DOHH2 (cell line): Measurements from ENCODE around the gene SDF2L1.
A peak's percentile ranks its signal among the peaks of the same experiment; 100 is the strongest.
"Not testable (repeated sequence)": the region's sequence is repeated elsewhere in the genome, so short reads cannot be mapped to it uniquely, and the experiment has no call there.

ENCODE experiments used
- H3F3A ChIP-seq: fragments of 200-600 bp; sonication (generic), shearing (Covaris generic); 2 replicates; pipeline ENCODE4 v1.6.0; 2016; ENCODE audit warnings: antibody characterized with exemption, mild to moderate bottlenecking; ENCODE audit not compliant: control insufficient read depth, insufficient read depth
- H3K27ac ChIP-seq: fragments of 200-600 bp; sonication (generic); 2 replicates; pipeline ENCODE4 v1.5.1; 2014; ENCODE audit warnings: low read depth, mild to moderate bottlenecking, low read length, moderate library complexity
- H3K27me3 ChIP-seq: fragments of 200-600 bp; sonication (generic); 2 replicates; pipeline ENCODE4 v1.6.1; 2014; ENCODE audit warnings: mild to moderate bottlenecking, low read length, mixed read lengths; ENCODE audit not compliant: control insufficient read depth
- H3K36me3 ChIP-seq: fragments of 200-600 bp; sonication (generic); 2 replicates; pipeline ENCODE4 v1.6.1; 2014; ENCODE audit warnings: mild to moderate bottlenecking, low read length, moderate library complexity, mixed read lengths; ENCODE audit not compliant: control insufficient read depth
- H3K4me1 ChIP-seq: fragments of 200-600 bp; sonication (generic); 2 replicates; pipeline ENCODE4 v1.6.1; 2014; ENCODE audit warnings: mild to moderate bottlenecking, low read length, mixed read lengths; ENCODE audit not compliant: control insufficient read depth
- H3K4me2 ChIP-seq: fragments of 200-600 bp; sonication (generic); 2 replicates; pipeline ENCODE4 v1.6.0; 2014; ENCODE audit warnings: mild to moderate bottlenecking, low read length, moderate library complexity
- H3K4me3 ChIP-seq: fragments of 200-600 bp; sonication (generic); 2 replicates; pipeline ENCODE4 v1.5.1; 2014; ENCODE audit warnings: mild to moderate bottlenecking, low read length, mixed read lengths
- H3K79me2 ChIP-seq: fragments of 200-600 bp; sonication (generic); 2 replicates; pipeline ENCODE4 v1.6.1; 2014; ENCODE audit warnings: mild to moderate bottlenecking, low read length, mixed read lengths; ENCODE audit not compliant: control insufficient read depth
- H3K9me2 ChIP-seq: fragments of 200-600 bp; sonication (generic); replicated peaks from 2 replicates; pipeline ENCODE4 v1.6.1; 2014; ENCODE audit warnings: mild to moderate bottlenecking, low read length, mixed read lengths; ENCODE audit not compliant: control insufficient read depth
- H3K9me3 ChIP-seq: fragments of 200-600 bp; sonication (generic); 2 replicates; pipeline ENCODE4 v1.6.1; 2014; ENCODE audit warnings: antibody characterized with exemption, low read length, mixed read lengths; ENCODE audit not compliant: control insufficient read depth, insufficient read depth
- H4K20me1 ChIP-seq: fragments of 200-600 bp; sonication (generic); 2 replicates; pipeline ENCODE4 v1.6.0; 2014; ENCODE audit warnings: low read depth, mild to moderate bottlenecking, antibody characterized with exemption, low read length, moderate library complexity; ENCODE audit not compliant: control insufficient read depth, insufficient read depth
- EZH2phosphoT487 ChIP-seq: fragments of 200-600 bp; sonication (generic); IDR thresholded peaks from 2 replicates; pipeline ENCODE4 v1.6.1; 2017; ENCODE audit warnings: borderline replicate concordance, mild to moderate bottlenecking, antibody characterized with exemption, low read length, moderate library complexity, mixed read lengths
- TF ChIP-seq, protein P1 (sequence below): fragments of 200-600 bp; sonication (generic); IDR thresholded peaks from one replicate; pipeline ENCODE4 v1.5.1; 2014; ENCODE audit warnings: antibody characterized with exemption, mild to moderate bottlenecking, low read depth, low read length; ENCODE audit not compliant: poor library complexity, severe bottlenecking

SDF2L1 gene

GRCh38 chr22:21641417-21641788, 699 bp upstream of the SDF2L1 start:
- Histone ChIP-seq H3K4me1 (peaks cover 28% of the 10 kb centered on the region), H3F3A (no peaks in the 10 kb centered on the region; the same call in 1 of the 2 replicates), H4K20me1 (peaks cover 3% of the 10 kb centered on the region; the same call in 1 of the 2 replicates), H3K79me2 (peaks cover 21% of the 10 kb centered on the region), H3K27ac (no peak overlapping the region), H3K36me3 (peaks cover 18% of the 10 kb centered on the region), H3K27me3 (no peaks in the 10 kb centered on the region), H3K4me2 (peak overlapping the region; percentile 94), H3K9me2 (no peaks in the 10 kb centered on the region), H3K4me3 (peak overlapping the region; percentile 85), H3K9me3 (no peaks in the 10 kb centered on the region)
- no peak for TF ChIP-seq EZH2phosphoT487
- TF ChIP-seq, protein P1, sequence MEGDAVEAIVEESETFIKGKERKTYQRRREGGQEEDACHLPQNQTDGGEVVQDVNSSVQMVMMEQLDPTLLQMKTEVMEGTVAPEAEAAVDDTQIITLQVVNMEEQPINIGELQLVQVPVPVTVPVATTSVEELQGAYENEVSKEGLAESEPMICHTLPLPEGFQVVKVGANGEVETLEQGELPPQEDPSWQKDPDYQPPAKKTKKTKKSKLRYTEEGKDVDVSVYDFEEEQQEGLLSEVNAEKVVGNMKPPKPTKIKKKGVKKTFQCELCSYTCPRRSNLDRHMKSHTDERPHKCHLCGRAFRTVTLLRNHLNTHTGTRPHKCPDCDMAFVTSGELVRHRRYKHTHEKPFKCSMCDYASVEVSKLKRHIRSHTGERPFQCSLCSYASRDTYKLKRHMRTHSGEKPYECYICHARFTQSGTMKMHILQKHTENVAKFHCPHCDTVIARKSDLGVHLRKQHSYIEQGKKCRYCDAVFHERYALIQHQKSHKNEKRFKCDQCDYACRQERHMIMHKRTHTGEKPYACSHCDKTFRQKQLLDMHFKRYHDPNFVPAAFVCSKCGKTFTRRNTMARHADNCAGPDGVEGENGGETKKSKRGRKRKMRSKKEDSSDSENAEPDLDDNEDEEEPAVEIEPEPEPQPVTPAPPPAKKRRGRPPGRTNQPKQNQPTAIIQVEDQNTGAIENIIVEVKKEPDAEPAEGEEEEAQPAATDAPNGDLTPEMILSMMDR = no peak

DNA sequence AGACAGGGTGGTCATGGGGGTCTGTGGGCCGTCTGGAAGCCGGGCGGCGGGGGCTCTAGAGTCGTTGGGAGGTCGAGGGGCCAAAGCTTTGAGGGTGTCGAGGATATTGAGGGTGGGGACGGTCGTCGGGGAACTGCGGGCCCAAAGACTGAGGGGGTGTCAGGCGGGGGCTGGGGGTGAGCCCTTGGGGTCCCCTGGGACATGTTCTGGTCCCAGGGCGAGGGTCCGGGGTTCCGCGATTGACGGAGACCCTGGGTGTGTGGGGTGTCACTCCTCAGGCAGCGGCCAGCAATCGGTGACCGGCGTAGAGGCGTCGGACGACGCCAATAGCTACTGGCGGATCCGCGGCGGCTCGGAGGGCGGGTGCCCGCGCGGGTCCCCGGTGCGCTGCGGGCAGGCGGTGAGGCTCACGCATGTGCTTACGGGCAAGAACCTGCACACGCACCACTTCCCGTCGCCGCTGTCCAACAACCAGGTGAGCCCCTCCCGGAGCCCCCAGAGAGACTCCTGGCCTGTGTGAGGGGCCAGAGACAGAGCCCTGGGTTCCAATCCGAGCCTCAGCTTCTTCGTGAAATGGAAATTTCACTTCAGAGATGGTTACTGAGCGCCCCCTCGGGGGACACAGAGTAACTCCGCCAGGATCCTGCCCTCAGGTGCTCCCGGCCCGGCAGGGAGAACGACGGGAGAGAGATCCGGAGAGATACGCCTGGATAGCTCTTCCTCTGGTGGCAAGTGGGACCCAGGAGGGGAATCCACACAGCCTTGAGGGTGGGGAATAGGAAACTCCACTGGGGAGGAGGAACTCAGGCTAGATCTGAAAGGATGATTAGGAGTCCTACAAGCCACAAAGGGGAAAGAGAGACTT, 714 bp downstream of the SDF2L1 start:
- no peaks in the 10 kb centered on the region for H3K9me2 ChIP-seq
- peak overlapping the region; percentile 85 for H3K4me3 ChIP-seq
- peaks cover 4% of the 10 kb centered on the region; the same call in 1 of the 2 replicates for H4K20me1 ChIP-seq
- H3F3A ChIP-seq = no peaks in the 10 kb centered on the region; the same call in 1 of the 2 replicates
- H3K9me3 ChIP-seq = no peaks in the 10 kb centered on the region
- no peaks in the 10 kb centered on the region for H3K27me3 ChIP-seq
- H3K4me1 ChIP-seq = peaks cover 32% of the 10 kb centered on the region
- H3K36me3 ChIP-seq = peaks cover 27% of the 10 kb centered on the region
- H3K4me2 ChIP-seq = peak overlapping the region; percentile 94
- TF ChIP-seq, protein P1 = peak; percentile 82
- TF ChIP-seq EZH2phosphoT487 = no peak
- peaks cover 28% of the 10 kb centered on the region for H3K79me2 ChIP-seq
- H3K27ac ChIP-seq = peak overlapping the region; percentile 36

- H3K9me2 ChIP-seq = no peaks in the 10 kb centered on the region
- H3F3A ChIP-seq = no peaks in the 10 kb centered on the region; the same call in 1 of the 2 replicates
- TF ChIP-seq EZH2phosphoT487 = no peak
- TF ChIP-seq, protein P1 = peak; percentile 52
- H3K27me3 ChIP-seq = no peaks in the 10 kb centered on the region
- H3K4me2 ChIP-seq = peak overlapping the region; percentile 94
- peaks cover 33% of the 10 kb centered on the region for H3K36me3 ChIP-seq
- peaks cover 28% of the 10 kb centered on the region for H3K79me2 ChIP-seq
- H4K20me1 ChIP-seq = peaks cover 4% of the 10 kb centered on the region; the same call in 1 of the 2 replicates
- peak overlapping the region; percentile 85 for H3K4me3 ChIP-seq
- H3K27ac ChIP-seq = no peak overlapping the region
- H3K4me1 ChIP-seq = peaks cover 32% of the 10 kb centered on the region
- H3K9me3 ChIP-seq = no peaks in the 10 kb centered on the region
Observed at GRCh38 chr22:21643533-21644357, 1.6 kb downstream of the SDF2L1 start.

DNA sequence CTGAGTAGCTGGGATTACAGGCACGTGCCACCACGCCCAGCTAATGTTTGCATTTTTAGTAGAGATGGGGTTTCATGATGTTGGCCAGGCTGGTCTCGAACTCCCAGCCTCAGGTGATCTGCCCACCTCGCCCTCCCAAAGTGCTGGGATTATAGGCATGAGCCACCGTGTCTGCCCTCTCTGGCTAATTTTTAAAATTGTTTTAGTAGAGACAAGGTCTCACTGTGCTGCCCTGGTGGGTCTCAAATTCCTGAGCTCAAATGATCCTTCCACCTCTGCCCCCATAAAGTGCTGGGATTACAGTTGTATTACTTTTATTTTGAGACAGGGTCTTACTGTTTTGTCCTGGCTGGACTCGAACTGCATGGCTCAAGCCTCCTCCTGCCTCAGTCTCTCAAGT, 3.4 kb downstream of the SDF2L1 start:
- H3K79me2 ChIP-seq = peaks cover 28% of the 10 kb centered on the region
- peaks cover 44% of the 10 kb centered on the region for H3K4me1 ChIP-seq
- H3K4me3 ChIP-seq, H4K20me1 ChIP-seq, H3K9me3 ChIP-seq, H3K9me2 ChIP-seq, H3K27ac ChIP-seq, H3K27me3 ChIP-seq, H3K4me2 ChIP-seq, H3F3A ChIP-seq: not testable (repeated sequence)
- peaks cover 40% of the 10 kb centered on the region for H3K36me3 ChIP-seq
